Amniotic stem cell (primary cell): Measurements from ENCODE around the gene COQ4.
A peak's percentile ranks its signal among the peaks of the same experiment; 100 is the strongest.

Source experiments
- DNase-seq: peaks from one replicate; lab custom pipeline; 2025; lab: John Stamatoyannopoulos, UW

COQ4 gene

DNA sequence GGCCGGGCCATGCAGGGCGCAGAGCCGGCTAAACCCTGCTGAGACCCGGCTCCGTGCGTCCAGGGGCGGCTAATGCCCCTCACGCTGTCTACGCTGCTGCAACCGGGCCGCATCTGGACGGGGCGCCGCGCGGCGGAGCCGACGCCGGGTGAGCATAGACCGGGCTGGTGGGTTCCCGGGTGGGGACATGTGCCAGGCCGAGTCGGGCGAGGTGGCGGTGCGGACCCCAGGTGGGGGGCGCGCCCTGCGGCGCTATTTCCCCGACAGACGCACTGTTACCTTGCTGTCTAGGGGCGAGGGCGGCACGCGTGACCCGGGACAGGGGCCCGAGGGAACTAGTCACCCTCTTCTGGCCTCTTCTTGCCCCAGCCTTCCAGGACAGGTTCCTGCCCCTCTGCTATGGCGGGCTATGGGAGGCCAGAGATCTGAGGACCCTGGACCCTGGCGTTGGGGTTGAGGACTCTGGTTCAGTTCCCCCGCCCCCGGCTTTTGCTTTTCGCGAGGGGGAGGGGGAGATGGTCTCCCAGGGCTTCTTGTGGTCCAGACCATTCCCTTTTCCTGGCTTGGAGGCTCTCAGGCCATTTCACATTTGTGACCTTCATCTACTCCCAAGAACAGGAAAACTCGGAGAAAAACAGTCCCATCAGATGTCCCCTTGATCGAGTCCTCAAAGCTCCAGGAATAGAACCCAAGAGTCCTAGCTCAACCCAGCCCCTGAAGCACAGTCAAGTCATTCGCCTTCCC, 18.2 kb downstream of the COQ4 start:
- DNase-seq: no peak

GRCh38 chr9:128341435-128341849, 18.8 kb downstream of the COQ4 start:
- DNase-seq: peak; percentile 26

DNA sequence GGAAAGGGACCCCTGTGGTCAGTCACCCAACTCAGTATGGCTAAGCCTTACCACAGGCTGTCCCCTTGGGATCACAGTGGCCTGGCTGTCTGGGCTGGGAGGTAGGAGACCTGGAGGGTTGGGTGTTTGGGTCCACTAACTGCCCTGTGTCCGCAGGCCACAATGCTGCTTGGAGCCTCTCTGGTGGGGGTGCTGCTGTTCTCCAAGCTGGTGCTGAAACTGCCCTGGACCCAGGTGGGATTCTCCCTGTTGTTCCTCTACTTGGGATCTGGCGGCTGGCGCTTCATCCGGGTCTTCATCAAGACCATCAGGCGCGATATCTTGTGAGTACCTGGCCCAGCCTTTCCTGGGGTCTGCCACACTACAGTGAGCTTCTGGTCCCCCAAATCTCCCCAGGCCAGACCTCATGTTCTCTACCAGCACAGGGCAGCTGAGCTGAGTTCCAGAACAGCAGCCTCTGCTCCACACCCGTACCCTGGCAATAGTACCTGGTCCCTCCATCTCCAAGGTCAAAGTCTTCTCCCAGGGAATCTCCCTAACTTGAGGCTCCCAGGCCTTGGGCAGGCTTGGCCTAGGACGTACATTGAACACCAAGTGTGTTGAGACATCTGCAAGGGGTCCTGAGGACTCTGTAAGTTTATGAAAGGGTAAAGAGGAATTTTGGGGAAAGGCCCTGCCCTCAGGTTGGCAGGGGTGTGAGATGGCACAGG, 20.5 kb downstream of the COQ4 start:
- no peak for DNase-seq

GRCh38 chr9:128343855-128344254, 21.2 kb downstream of the COQ4 start:
- no peak for DNase-seq

- DNase-seq: no peak
Observed at GRCh38 chr9:128344931-128345605, 22.4 kb downstream of the COQ4 start.

DNA sequence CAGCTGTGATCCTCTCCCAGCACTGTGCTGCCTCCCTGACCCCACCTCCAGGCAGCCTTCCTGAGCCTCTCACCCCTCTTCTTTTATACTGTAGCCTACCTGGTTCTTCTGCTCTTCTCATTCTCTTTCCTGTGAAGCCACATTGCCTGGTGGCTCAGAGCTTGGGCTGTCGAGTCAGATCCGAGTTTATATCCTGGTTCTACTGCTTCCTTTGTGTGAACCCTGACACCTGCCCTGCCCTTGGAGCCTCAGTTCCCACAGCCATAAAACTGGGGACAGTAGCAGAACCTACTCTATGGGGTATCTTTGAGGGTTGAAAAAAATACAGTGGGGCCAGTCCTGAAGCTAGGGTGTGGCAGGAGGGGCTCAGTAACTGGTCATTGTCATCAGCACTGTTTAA, 26.5 kb downstream of the COQ4 start:
- no peak for DNase-seq

DNA sequence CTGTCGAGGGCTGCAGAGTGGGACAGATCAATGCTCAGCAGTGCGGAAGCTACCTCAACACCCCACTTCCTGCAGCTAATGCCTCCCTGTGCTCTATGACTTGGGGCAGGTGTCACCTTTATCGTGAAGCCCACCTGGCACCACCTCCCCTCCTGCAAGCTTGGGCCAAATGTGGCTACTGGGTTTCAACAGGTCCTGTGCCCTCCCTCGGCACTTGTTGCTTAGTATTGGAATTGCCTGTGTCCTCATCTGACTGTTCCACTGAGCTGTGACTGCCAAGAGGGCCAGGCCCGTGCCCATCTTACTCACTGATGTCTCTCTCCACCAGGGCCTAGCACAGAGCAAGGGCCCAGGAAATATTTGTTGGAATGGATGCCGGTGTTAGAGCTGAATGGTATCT, 27.1 kb downstream of the COQ4 start:
- no peak for DNase-seq

GRCh38 chr9:128355451-128355850, 32.8 kb downstream of the COQ4 start:
- no peak for DNase-seq

- no peak for DNase-seq
Observed at GRCh38 chr9:128358090-128358489, 35.5 kb downstream of the COQ4 start.

- DNase-seq: no peak
Observed at GRCh38 chr9:128358861-128359260, 36.2 kb downstream of the COQ4 start.

DNA sequence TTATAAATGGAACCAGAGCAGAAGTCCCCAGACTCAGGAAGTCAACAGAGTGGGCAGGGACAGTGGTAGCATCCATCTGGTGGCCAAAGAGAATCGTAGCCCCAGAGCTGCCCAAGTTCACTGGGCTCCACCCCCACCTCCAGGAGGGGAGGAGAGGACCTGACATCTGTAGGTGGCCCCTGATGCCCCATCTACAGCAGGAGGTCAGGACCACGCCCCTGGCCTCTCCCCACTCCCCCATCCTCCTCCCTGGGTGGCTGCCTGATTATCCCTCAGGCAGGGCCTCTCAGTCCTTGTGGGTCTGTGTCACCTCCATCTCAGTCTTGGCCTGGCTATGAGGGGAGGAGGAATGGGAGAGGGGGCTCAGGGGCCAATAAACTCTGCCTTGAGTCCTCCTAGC, 38.2 kb downstream of the COQ4 start:
- DNase-seq: no peak

DNA sequence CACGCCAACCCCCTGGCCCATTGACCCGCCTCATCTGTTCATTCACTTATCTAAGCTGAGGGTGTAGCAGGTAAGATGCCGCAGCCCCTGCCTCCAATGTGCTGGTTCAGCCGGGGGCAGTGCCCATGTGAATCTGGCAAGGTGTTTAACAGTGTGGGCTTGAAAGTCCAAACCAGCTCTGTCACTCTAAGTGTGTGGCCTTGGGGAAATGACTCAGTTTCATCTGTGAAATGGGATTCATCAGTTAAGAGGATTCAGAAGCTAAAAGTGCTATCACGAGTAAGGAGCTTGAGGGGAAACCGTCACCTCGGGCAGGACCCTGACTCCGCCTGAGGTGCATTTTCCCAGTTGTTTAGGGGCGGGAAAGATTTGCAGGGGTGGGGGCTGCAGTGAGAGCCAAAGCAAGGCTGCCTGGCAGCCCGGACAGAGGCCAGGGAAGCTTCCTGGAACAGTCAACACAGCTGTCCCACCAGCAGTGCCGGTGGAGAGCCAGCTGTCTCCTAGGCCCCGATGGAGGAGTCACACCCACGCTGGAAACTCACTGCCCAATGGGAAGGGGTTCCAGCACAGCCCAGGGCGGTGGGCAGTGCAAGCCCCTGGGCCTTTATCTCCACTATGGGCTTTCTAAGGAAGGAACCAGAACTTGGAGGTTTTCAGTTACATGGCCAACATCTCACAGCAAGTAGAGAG, 38.8 kb downstream of the COQ4 start:
- no peak for DNase-seq

- peak; percentile 84 for DNase-seq
Observed at GRCh38 chr9:128361986-128362646, 39.5 kb downstream of the COQ4 start.

DNA sequence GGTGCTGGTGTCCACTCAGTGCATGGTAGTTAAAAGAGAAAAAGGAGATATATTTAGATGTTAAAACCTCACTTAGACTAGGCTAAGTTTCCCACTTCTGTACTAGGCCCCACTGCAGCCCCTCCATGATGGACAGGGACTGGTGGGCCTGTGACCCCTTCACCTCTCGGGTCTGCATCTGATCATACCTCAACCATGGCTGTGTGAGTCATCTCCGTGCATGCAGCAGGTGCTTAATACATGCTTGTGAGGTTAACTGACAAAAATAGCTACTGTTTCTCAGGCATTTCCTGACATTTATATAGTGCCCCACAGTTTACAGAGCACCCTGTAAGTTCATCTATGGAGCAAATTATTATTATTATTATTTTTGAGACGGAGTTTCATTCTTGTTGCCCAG, 40.1 kb downstream of the COQ4 start:
- no peak for DNase-seq

- DNase-seq: no peak
Observed at GRCh38 chr9:128365525-128365924, 42.9 kb downstream of the COQ4 start.

GRCh38 chr9:128369024-128369706, 46.5 kb downstream of the COQ4 start:
- no peak for DNase-seq

- DNase-seq: no peak
Observed at GRCh38 chr9:128370367-128370751, 47.7 kb downstream of the COQ4 start.

DNA sequence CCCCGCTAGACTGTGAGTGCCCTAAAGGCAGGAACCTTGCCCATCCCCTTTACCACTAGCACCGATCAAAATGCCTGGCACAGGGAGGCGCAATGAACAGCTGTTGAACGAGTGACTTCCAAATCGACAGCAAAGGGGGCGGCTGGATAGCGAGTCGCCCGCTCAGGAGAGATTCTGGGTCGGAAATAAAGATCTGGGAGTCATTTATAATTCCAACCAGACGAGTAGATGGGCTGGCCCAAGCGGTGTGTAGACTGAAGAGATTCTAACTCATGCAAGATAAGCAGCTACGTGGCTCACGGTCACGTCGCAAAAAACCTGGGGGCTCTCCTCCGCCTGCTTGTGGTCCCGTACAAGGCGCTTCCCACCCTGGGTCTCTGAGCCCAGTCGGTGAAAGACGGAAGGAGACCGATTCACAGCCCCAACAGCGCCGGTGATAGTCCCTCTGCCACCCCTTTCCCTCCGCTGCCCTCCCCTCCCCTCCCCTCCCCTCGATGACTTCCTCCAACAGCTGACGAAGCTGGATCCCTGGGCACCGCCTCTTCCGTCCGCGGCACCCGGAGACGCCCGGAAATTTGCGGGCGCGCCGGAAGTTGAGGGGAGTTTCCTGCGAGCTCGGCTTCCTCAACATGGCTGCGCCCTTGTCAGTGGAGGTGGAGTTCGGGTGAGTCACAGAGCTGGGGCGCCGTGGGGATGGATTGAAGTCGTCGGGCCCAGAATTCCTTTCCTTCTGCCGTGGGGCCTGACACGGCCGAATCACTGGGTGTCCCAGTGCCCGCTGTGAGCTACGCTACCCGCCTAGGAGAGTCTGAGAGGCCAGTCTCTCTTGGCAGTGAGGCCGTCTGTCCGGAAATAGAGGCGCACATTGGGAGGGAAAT, 48.4 kb downstream of the COQ4 start, which contains the start of gene URM1:
TSS of gene URM1 (plus strand) at position 623 of the 878 bp plus-strand sequence. CDS start at position 630, 7 bp downstream.
- peak; percentile 96 for DNase-seq

DNA sequence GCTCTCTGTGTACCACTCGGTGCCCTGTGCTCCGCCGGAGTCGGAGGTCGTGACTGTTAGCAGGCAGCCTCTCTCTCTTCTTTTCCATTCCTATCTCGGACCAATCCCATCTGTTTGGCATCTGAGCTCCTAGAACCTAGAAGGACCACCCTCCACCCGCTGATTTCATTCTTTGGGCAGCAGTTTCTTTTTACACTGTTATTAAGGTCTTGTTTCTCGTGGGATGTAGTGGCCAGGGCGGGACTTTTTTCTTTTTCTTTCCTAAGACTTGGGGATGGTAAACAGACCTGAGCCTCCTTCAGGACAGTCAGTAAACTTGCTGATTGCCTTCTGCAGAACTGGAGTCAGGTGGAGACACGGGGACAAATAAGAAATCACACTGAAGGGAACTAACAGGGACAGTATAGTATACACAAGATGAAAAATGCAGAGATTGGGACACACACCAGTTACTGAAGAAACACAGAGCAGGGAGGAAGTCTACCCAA, 49.0 kb downstream of the COQ4 start:
- no peak for DNase-seq

GRCh38 chr9:128372188-128372641, 49.6 kb downstream of the COQ4 start:
- DNase-seq: no peak
